Stomach (tissue), 9 donors: ENCODE data around the gene FOSL1. TPM values are rescaled to one million over a fixed set of nuclear protein-coding genes. Genes with fewer than 3 reads are reported as not detected.

ENCODE experiments used
- DNase-seq, 2 donors: peaks; one replicate each; pipeline versions ENCODE4 v3.0.0 to v3.0.0-alpha.2; 2013 to 2019
- H3K27ac ChIP-seq, 5 donors: fragments of 200-600 bp in 4 of 5; sonication (generic) in 4 of 5; one replicate each; pipeline ENCODE4 v1.5.1; 2013 to 2019; ENCODE audit warnings: mild to moderate bottlenecking in 1 of 5, moderate library complexity in 1 of 5
- H3K27me3 ChIP-seq, 3 donors: fragments of 200-600 bp; sonication (generic); one replicate each; pipeline ENCODE4 v1.5.1; 2017 to 2019; ENCODE audit warnings: mixed run types in 1 of 3
- H3K36me3 ChIP-seq, 4 donors: fragments of 200-600 bp; sonication (generic); 1 replicate in 3 of 4; 2 replicates in 1 of 4; pipeline ENCODE4 v1.5.1; 2016 to 2019
- H3K4me1 ChIP-seq, 4 donors: fragments of 200-600 bp; sonication (generic); one replicate each; pipeline ENCODE4 v1.5.1; 2016 to 2019
- H3K4me3 ChIP-seq, 4 donors: fragments of 200-600 bp; sonication (generic) in 3 of 4; one replicate each; pipeline ENCODE4 v1.5.1; 2016 to 2019; ENCODE audit warnings: mild to moderate bottlenecking in 1 of 4
- H3K9me3 ChIP-seq, 4 donors: fragments of 200-600 bp; sonication (generic); one replicate each; pipeline ENCODE4 v1.5.1; 2016 to 2019
- EP300 ChIP-seq: sonication (generic); formaldehyde crosslinking; IDR thresholded peaks from one replicate; pipeline ENCODE4 v1.6.1; 2017; ENCODE audit warnings: antibody characterized with exemption
- POLR2A ChIP-seq, 4 donors: fragments of 450-650 bp; IDR thresholded peaks; one replicate each; pipeline ENCODE4 v1.6.1; 2016; ENCODE audit warnings: antibody characterized with exemption in 4 of 4, control low read depth in 2 of 4, mild to moderate bottlenecking in 1 of 4, moderate library complexity in 1 of 4
- POLR2AphosphoS5 ChIP-seq, 3 donors: sonication (generic); formaldehyde crosslinking; IDR thresholded peaks; one replicate each; pipeline ENCODE4 v1.6.1; 2016; ENCODE audit warnings: antibody characterized with exemption in 3 of 3
- WGBS, 5 donors: extraction: QIAGEN DNeasy Blood & Tissue Kit in 3 of 5; methylation state at CpG; one replicate each; pipeline versions ENCODE4 v1.1.5 to v1.1.7; 2013 to 2018; 5-methylcytosine and 5-hydroxymethylcytosine counted together
- intact Hi-C: fragments of 100-400 bp; cut with DNase I; formaldehyde crosslinking; loops from one replicate; pipeline ENCODE4 v1.15.1; 2023; ENCODE audit warnings: low total_unique reads
- polyA plus RNA-seq, 3 donors: library from polyadenylated mRNA; stranded (reverse); fragments of 200-250 nt; gene quantifications; one replicate each; pipeline ENCODE4 v1.2.3, GENCODE V29; 2013
- total RNA-seq, 5 donors: library from RNA; depleted of rRNA; stranded (reverse); fragments of >200 nt; gene quantifications; one replicate each; pipeline versions ENCODE4 v1.1.0 to v1.2.3, GENCODE V29; 2014 to 2016
- TF ChIP-seq, protein P1 (sequence below), 7 experiments: fragments of 450-650 bp in 4 of 7; fragments of 200-600 bp in 3 of 7; sonication (generic) in 3 of 7; IDR thresholded peaks; one replicate each; pipeline ENCODE4 v1.5.1; 2016 to 2019; ENCODE audit warnings: antibody characterized with exemption in 7 of 7, control low read depth in 2 of 7, mild to moderate bottlenecking in 1 of 7
- donor health status: healthy with polysubstance abuse.
- donor health status: Bipolar disorder and iron deficiency.
- donor health status: healthy.

FOSL1 gene
- total and polyA plus RNA-seq, 8 donors: 1.7 to 43.3 (median 10.6) TPM; not detected in 2

- H3K4me1 ChIP-seq: peaks cover 52 to 72% (median 67%) of the 10 kb centered on the region in 4 donors
- intact Hi-C loops: no loop called here
- H3K27ac ChIP-seq: peak overlapping the region in 4 of 5 donors; percentile 94 to 98 (median 96)
- H3K9me3 ChIP-seq: no peaks in the 10 kb centered on the region
- TF ChIP-seq, protein P1, sequence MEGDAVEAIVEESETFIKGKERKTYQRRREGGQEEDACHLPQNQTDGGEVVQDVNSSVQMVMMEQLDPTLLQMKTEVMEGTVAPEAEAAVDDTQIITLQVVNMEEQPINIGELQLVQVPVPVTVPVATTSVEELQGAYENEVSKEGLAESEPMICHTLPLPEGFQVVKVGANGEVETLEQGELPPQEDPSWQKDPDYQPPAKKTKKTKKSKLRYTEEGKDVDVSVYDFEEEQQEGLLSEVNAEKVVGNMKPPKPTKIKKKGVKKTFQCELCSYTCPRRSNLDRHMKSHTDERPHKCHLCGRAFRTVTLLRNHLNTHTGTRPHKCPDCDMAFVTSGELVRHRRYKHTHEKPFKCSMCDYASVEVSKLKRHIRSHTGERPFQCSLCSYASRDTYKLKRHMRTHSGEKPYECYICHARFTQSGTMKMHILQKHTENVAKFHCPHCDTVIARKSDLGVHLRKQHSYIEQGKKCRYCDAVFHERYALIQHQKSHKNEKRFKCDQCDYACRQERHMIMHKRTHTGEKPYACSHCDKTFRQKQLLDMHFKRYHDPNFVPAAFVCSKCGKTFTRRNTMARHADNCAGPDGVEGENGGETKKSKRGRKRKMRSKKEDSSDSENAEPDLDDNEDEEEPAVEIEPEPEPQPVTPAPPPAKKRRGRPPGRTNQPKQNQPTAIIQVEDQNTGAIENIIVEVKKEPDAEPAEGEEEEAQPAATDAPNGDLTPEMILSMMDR (IDR thresholded peaks at IDR 0.05): no peak
- no peak for TF ChIP-seq POLR2AphosphoS5 (IDR thresholded peaks at IDR 0.05)
- no peak for TF ChIP-seq POLR2A (IDR thresholded peaks at IDR 0.05)
- TF ChIP-seq EP300: no peak
- H3K4me3 ChIP-seq: peak overlapping the region; percentile 60 to 83 (median 80)
- 69 to 82% (median 76%) methylated on average over 14 of the region's 14 CpGs for WGBS, 5 donors
- no peaks in the 10 kb centered on the region for H3K27me3 ChIP-seq
- peaks cover 20 to 45% (median 42%) of the 10 kb centered on the region in 4 donors for H3K36me3 ChIP-seq
- DNase-seq: no peak
Observed at GRCh38 chr11:65886826-65887722, 13.1 kb downstream of the FOSL1 start.

DNA sequence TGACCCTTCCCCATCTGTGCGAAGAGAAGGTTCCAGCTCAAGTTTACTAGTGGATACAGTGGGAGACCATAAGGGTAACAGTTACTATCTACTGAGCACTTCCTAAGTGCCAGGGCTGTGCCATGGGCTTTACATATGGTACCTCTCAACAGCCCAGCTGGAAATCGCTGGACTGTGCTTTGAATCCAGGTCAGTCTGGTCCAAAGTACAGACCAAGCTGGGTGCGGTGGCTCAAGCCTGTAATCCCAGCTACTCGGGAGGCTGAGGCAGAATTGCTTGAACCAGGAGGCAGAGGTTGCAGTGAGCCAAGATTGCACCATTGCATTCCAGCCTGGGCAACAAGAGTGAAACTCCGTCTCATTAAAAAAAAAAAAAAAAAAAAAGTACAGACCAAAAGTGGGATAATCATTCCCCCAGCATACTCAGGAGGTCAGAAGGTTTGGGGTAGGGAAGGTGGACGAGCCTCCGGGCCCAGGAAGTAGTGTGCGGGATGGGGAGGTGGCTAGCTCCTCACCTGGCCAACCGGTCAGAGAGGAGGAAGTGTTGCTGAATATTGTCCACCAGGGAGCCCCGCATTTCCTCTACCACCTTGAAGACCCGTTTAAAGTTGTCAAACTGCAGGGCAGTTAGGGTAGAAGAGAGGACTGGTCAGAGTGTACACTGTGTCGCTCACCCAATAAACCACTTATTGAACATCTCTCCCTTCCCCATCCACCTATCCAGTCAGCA, 14.2 kb downstream of the FOSL1 start:
- Histone ChIP-seq H3K27ac (peak overlapping the region in 3 of 5 donors; percentile 27 to 98 (median 94)), H3K27me3 (no peaks in the 10 kb centered on the region), H3K4me1 (peaks cover 41 to 61% (median 56%) of the 10 kb centered on the region in 4 donors), H3K36me3 (peaks cover 20 to 54% (median 45%) of the 10 kb centered on the region in 4 donors), H3K4me3 (no peak overlapping the region), H3K9me3 (no peaks in the 10 kb centered on the region)
- 79 to 90% (median 87%) methylated on average over 11 to 12 of the region's 12 CpGs for WGBS, 5 donors
- DNase-seq: no peak
- TF ChIP-seq EP300 (no peak), POLR2AphosphoS5 (IDR thresholded peaks at IDR 0.05) (no peak), POLR2A (IDR thresholded peaks at IDR 0.05) (no peak)
- TF ChIP-seq, protein P1 (IDR thresholded peaks at IDR 0.05): no peak
- intact Hi-C loops: no loop called here

DNA sequence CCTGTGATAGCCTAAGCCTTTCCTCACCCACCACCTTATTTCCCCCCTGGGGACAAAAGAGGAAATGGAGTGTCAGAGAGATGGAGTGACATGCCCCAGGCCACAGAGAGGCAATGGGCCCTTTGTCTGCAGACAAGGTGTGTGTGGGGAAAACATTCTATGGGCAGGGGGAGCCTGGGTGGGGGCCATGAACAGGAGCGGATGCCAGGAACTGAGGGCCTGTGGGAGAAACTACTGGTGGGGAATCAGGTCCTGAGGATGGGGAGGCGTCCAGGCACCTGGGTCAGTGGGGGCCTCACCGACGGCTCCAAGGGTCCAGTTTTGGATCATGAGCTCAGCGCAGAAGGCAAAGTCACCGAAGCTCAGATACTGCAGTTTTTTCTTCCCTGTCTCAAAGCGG, 15.0 kb downstream of the FOSL1 start:
- Histone ChIP-seq H3K36me3 (peaks cover 20 to 54% (median 45%) of the 10 kb centered on the region in 4 donors), H3K4me3 (no peak overlapping the region), H3K27ac (peak overlapping the region in 2 of 5 donors; percentile 10 to 17), H3K4me1 (peaks cover 37 to 58% (median 52%) of the 10 kb centered on the region in 4 donors), H3K27me3 (no peaks in the 10 kb centered on the region), H3K9me3 (no peaks in the 10 kb centered on the region)
- WGBS, 5 donors: 89 to 95% (median 93%) methylated on average over 7 of the region's 7 CpGs
- no peak for DNase-seq
- TF ChIP-seq, protein P1 (IDR thresholded peaks at IDR 0.05): no peak
- TF ChIP-seq POLR2AphosphoS5 (IDR thresholded peaks at IDR 0.05) (no peak), POLR2A (IDR thresholded peaks at IDR 0.05) (no peak), EP300 (no peak)
- intact Hi-C loops: no loop called here

- Histone ChIP-seq H3K27me3 (no peaks in the 10 kb centered on the region), H3K4me1 (peaks cover 32 to 52% (median 47%) of the 10 kb centered on the region in 4 donors), H3K27ac (peak overlapping the region in 4 of 5 donors; percentile 10 to 51 (median 26)), H3K9me3 (no peaks in the 10 kb centered on the region), H3K4me3 (no peak overlapping the region), H3K36me3 (peaks cover 20 to 54% (median 45%) of the 10 kb centered on the region in 4 donors)
- TF ChIP-seq POLR2A (IDR thresholded peaks at IDR 0.05) (no peak), POLR2AphosphoS5 (IDR thresholded peaks at IDR 0.05) (peak; percentile 28 to 87 (median 44))
- TF ChIP-seq, protein P1 (IDR thresholded peaks at IDR 0.05): peak in 5 of 7 experiments; percentile 96 to 99 (median 97)
- intact Hi-C loops: loop anchor here (5.0 kb wide), 1 partner anchor 78 kb away; the partner anchor contains the start of gene SART1
- peak; percentile 83 to 91 for DNase-seq
- 18 to 21% (median 19%) methylated on average over 8 to 9 of the region's 9 CpGs; no CpG with 5 or more reads in 1 of the 5 donors for WGBS, 5 donors
Observed at GRCh38 chr11:65884716-65885092, 15.5 kb downstream of the FOSL1 start.
